Ecto neural progenitor cell (in vitro differentiated cells): ENCODE data around the gene RBCK1.
"Not testable (repeated sequence)": the region's sequence is repeated elsewhere in the genome, so short reads cannot be mapped to it uniquely, and the experiment has no call there.

ENCODE experiments used
- DNase-seq: peaks from one replicate; pipeline ENCODE4 v3.0.0-alpha.2; 2018; ENCODE audit warnings: low spot score

Gene RBCK1

GRCh38 chr20:437787-438486 is 29.8 kb downstream of the RBCK1 start:
- DNase-seq = no peak

- DNase-seq = no peak
These were observed 30.7 kb downstream of the RBCK1 start for GRCh38 chr20:438571-439469.

- no peak for DNase-seq
These were observed 32.0 kb downstream of the RBCK1 start for GRCh38 chr20:440148-440547.

GRCh38 chr20:440636-441035 is 32.5 kb downstream of the RBCK1 start:
- DNase-seq = no peak

GRCh38 chr20:443223-443775 is 35.2 kb downstream of the RBCK1 start:
- no peak for DNase-seq

GRCh38 chr20:444117-444516 is 36.0 kb downstream of the RBCK1 start:
- no peak for DNase-seq

GRCh38 chr20:444862-445426 is 36.8 kb downstream of the RBCK1 start:
- no peak for DNase-seq

GRCh38 chr20:445514-446336 is 37.6 kb downstream of the RBCK1 start:
- no peak for DNase-seq

- not testable (repeated sequence) for DNase-seq
These were observed 43.9 kb downstream of the RBCK1 start for GRCh38 chr20:452021-452420.

- DNase-seq = no peak
These were observed 46.9 kb downstream of the RBCK1 start for GRCh38 chr20:454951-455350.

- no peak for DNase-seq
These were observed 50.7 kb downstream of the RBCK1 start for GRCh38 chr20:458776-459175.

- DNase-seq = no peak
These were observed 52.1 kb downstream of the RBCK1 start for GRCh38 chr20:460180-460579.

- no peak for DNase-seq
These were observed 52.6 kb downstream of the RBCK1 start for GRCh38 chr20:460707-461106.

- DNase-seq = peak; percentile 77
These were observed 53.4 kb downstream of the RBCK1 start for GRCh38 chr20:461254-462198.

GRCh38 chr20:462199-462991 is 54.3 kb downstream of the RBCK1 start, which contains the start of gene TBC1D20:
Gene TBC1D20 (minus strand): TSS chr20:462533. CDS start chr20:462405, 128 bp downstream.
- DNase-seq = peak; percentile 88

- no peak for DNase-seq
These were observed 59.7 kb downstream of the RBCK1 start for GRCh38 chr20:467755-468154.

- DNase-seq = no peak
These were observed 61.8 kb downstream of the RBCK1 start for GRCh38 chr20:469746-470490.

- no peak for DNase-seq
These were observed 64.2 kb downstream of the RBCK1 start for GRCh38 chr20:472137-472846.
